GM19372 (cell line): Measurements from ENCODE around the gene GATA2.

ENCODE experiments used
- ATAC-seq: cut with Tn5 transposase; IDR thresholded peaks from one replicate; pipeline ENCODE4 v1.9.1; 2021; ENCODE audit warnings: mild to moderate bottlenecking, low read depth, moderate library complexity; ENCODE audit not compliant: unreplicated experiment

The GATA2 gene

GRCh38 chr3:128439226-128439625, 53.8 kb downstream of the GATA2 start:
- no peak for ATAC-seq

GRCh38 chr3:128438488-128439072, 54.4 kb downstream of the GATA2 start:
- no peak for ATAC-seq

- ATAC-seq, result no peak
Measured at GRCh38 chr3:128436214-128436613, 56.8 kb downstream of the GATA2 start.

GRCh38 chr3:128435561-128435960, 57.4 kb downstream of the GATA2 start:
- no peak for ATAC-seq

DNA sequence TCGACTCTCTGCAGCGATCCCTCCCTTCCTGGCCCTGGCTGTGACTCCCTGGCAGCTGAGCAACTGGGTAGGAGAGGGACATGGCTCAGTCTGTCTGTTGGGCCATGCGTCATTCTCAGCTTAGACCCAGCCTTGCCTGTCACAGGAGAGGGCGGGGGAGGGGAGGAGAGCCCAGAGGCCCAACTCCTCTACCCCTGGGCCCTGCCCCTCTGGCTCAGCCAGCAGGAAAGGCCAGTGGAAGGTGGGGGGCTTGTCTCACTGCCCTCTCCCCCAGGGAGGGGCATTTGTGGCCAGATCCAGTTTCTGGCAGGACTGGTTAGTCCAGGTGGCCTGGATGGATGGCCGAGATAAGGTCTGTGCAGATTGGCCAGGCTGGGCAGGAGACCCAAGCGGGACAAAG, 57.9 kb downstream of the GATA2 start:
- ATAC-seq, result no peak

DNA sequence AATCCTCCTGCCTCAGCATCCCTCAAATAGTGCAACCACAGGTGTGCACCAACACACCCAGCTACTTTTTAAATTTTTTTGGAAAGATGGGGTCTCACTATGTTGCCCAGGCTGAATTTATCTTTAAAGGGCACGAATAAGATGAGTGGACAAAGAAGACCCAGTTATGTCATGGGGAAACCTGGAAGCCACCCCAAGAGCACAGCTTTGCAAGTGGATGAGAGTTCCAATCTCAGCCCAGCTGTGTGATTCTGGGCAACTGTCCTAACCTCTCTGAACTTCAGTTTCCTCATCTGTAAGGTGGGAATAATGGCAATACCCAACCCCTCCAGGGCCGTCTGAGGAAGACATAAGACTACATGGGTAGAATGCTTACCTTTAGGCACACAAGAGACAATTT, 58.5 kb downstream of the GATA2 start:
- no peak for ATAC-seq

GRCh38 chr3:128433837-128434165, 59.2 kb downstream of the GATA2 start:
- ATAC-seq, result no peak

DNA sequence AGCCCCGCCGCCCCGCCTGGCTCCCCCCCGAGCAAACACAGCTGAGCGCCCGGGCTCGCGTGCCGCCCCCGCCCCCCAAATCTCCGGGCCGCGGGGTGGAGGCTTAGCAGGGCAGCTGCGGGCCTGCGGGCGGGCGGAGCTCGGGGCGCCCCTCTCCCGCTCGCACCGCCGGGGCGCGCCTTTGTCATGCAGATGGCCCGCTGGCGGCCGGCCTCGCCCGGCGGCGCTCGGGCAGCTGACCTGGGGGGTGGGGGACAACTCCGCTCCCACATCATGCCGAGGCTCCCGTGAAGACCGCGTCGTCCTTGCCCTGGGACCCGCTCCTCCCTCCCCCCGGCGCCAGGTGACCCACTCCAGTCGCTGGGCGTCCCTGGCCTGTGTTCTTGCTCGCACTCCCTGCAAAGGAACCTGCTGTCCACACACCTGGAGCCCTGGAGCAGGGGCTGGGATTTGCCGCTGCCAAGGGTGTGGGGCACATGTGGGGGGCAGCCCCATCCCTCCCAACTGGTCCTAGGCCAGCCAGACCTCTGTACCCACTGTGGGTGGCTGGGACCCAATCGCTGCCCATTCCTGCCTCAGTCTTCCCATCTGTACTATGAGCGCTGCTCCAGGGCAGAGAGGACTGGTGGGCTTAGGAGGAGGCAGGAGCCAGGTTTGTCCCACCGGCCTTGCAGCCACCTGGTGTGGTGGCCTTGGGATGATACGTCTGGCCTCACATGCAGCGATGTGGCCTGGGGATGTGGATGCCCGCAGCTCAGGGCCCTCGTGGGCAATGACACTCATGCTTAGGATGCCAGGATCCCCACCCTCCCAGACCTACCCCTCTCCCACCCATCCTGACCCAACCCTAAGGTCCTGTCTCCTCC, 59.8 kb downstream of the GATA2 start:
- no peak for ATAC-seq

GRCh38 chr3:128432301-128432970, 60.6 kb downstream of the GATA2 start:
- ATAC-seq, result no peak

- ATAC-seq, result no peak
Measured at GRCh38 chr3:128431803-128432300, 61.1 kb downstream of the GATA2 start.

GRCh38 chr3:128430731-128431130, 62.3 kb downstream of the GATA2 start:
- ATAC-seq, result no peak

GRCh38 chr3:128430301-128430700, 62.7 kb downstream of the GATA2 start:
- no peak for ATAC-seq

DNA sequence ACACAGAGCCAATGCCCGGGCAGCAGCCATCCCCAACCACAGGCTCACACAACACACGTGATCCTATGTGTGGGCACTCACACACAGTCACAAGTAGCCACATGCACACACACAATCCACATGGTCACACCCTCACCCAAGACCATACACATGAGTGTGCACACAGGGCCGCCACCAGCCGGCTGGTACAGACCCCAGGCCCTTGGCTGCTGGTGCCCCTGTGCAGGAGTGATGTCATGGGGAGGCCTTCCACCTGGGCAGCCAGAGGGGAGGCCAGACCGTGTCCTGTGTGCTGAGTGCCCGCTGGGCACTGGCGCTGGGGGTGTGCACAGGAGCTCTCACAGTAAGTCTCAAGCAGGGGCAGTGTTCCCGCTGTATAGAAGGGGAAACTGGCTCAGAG, 63.2 kb downstream of the GATA2 start:
- no peak for ATAC-seq
